Stomach (tissue), 4 donors: ENCODE results near the gene SLC29A1.

Source experiments
- CTCF ChIP-seq, 7 experiments: fragments of 450-650 bp in 4 of 7; fragments of 200-600 bp in 3 of 7; sonication (generic) in 3 of 7; IDR thresholded peaks; one replicate each; pipeline ENCODE4 v1.5.1; 2016 to 2019; ENCODE audit warnings: antibody characterized with exemption in 7 of 7, control low read depth in 2 of 7, mild to moderate bottlenecking in 1 of 7
- EP300 ChIP-seq: sonication (generic); formaldehyde crosslinking; IDR thresholded peaks from one replicate; pipeline ENCODE4 v1.6.1; 2017; ENCODE audit warnings: antibody characterized with exemption

GRCh38 chr6:44258921-44259320, 35.5 kb downstream of the SLC29A1 start:
- TF ChIP-seq CTCF (IDR thresholded peaks at IDR 0.05) (no peak), EP300 (no peak)
